Astrocyte (in vitro differentiated cells and primary cell): ENCODE results near the gene INPP5A.

Source experiments
- EZH2 ChIP-seq: IDR thresholded peaks from 2 replicates; pipeline ENCODE4 v1.6.1; 2012; ENCODE audit warnings: mild to moderate bottlenecking, low read length, inconsistent platforms; ENCODE audit not compliant: insufficient read depth
- TF ChIP-seq, protein P1 (sequence below): IDR thresholded peaks from 2 replicates; pipeline ENCODE4 v1.5.1; 2011; ENCODE audit warnings: low read depth, mild to moderate bottlenecking, inconsistent platforms, low read length, moderate library complexity; ENCODE audit not compliant: insufficient read depth

- TF ChIP-seq, protein P1, sequence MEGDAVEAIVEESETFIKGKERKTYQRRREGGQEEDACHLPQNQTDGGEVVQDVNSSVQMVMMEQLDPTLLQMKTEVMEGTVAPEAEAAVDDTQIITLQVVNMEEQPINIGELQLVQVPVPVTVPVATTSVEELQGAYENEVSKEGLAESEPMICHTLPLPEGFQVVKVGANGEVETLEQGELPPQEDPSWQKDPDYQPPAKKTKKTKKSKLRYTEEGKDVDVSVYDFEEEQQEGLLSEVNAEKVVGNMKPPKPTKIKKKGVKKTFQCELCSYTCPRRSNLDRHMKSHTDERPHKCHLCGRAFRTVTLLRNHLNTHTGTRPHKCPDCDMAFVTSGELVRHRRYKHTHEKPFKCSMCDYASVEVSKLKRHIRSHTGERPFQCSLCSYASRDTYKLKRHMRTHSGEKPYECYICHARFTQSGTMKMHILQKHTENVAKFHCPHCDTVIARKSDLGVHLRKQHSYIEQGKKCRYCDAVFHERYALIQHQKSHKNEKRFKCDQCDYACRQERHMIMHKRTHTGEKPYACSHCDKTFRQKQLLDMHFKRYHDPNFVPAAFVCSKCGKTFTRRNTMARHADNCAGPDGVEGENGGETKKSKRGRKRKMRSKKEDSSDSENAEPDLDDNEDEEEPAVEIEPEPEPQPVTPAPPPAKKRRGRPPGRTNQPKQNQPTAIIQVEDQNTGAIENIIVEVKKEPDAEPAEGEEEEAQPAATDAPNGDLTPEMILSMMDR: no peak
- TF ChIP-seq EZH2: no peak
Measured at GRCh38 chr10:132744839-132745238, 207.3 kb downstream of the INPP5A start.
